T47D (cell line): ENCODE data around the gene ATP2C2.

Experiments
- DNase-seq, 2 experiments: peaks; one replicate each; pipeline versions ENCODE4 v3.0.0 to v3.0.0-alpha.2; 2011 to 2012; ENCODE audit warnings: low read depth in 1 of 2, low spot score in 1 of 2
- JUND ChIP-seq: IDR thresholded peaks from 2 replicates; pipeline ENCODE4 v1.6.1; 2012; ENCODE audit warnings: low read depth
- in situ Hi-C: cut with HindIII; loops from 2 replicates; pipeline ENCODE4 v1.10.0; 2016; ENCODE audit warnings: low sequenced_read_pairs, low pct_unique_long_range_greater_than_20kb

Gene ATP2C2

GRCh38 chr16:84368308-84368996, at the start of gene ATP2C2:
Gene ATP2C2, plus strand, starts transcription at chr16:84368538. Its CDS starts 78 bp downstream, at chr16:84368616.
- DNase-seq = peak; percentile 90 to 99
- no peak for TF ChIP-seq JUND

DNA sequence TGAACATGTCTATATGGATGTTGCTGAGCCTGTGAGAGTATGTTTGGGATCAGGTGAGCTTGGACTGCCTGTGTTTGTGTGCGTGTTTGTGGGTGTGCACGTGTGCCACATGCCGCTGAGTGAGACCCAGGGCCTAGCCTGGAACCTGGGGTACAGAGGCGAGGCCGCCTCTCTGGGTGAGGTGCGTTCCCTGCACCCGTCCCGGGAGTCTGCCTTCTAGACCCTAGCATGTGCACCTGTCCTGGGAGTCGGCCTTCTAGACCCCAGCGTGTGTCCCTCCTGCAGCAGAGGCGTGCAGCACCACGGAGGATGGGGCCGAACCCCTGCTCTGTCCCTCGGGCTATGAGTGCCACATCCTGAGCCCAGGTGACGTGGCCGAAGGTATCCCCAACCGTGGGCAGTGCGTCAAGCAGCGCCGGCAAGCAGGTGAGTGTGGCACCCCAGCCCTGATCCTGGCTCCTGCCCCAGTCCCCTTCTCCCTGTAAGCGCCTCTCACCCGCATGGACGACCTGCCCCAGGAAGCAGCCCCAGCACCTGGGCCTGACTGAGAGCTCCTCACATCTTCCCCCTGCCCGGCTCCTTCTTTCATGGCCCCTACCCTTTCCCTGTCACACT, 49.1 kb upstream of the ATP2C2 start:
- in situ Hi-C loops = no loop called here
- no peak for TF ChIP-seq JUND
- no peak for DNase-seq

More at GRCh38 chr16:84368308-84368996, at the start of gene ATP2C2:
- in situ Hi-C loops = no loop called here

DNA sequence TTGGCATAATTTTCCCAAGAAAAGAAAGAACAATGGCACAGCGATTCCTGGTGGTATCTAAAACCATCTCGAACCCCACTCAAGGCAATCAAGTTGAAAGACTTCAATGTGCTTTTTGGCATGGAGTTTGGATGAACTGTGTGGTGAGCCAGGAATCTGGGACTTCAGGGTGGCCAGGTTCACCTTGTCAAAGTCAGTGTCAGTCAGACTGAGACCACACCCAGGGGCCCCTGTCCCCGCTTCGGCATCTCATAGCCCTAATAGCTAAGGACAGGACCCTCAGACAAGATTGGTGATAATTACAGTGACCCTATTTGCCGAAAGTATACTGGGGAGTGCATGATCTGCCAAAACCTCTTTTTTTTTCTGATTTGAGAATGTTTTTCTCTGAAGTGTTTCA, 47.8 kb upstream of the ATP2C2 start:
- in situ Hi-C loops = no loop called here
- no peak for TF ChIP-seq JUND
- DNase-seq = no peak

DNA sequence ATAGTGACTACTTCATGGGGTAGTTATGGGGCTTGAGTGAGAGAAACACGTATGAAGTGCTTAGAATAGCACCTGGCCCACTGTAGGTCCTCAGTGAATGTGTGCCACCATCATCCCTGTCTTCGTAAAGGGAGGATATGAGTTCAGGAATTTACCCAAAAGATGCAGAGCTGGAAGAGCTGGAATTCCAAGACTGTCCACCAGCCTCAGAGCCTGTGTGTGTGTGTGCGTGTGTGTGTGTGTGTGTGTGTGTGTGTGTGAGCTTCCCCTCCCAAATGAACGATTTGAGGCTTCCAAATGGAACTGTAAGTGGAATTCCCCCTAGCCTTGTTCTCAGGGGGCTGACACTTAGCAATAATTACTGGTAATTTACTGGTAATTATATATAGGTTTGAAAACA, 46.4 kb upstream of the ATP2C2 start:
- TF ChIP-seq JUND = no peak
- in situ Hi-C loops = no loop called here
- DNase-seq = peak in 1 of 2 experiments; percentile 74

DNA sequence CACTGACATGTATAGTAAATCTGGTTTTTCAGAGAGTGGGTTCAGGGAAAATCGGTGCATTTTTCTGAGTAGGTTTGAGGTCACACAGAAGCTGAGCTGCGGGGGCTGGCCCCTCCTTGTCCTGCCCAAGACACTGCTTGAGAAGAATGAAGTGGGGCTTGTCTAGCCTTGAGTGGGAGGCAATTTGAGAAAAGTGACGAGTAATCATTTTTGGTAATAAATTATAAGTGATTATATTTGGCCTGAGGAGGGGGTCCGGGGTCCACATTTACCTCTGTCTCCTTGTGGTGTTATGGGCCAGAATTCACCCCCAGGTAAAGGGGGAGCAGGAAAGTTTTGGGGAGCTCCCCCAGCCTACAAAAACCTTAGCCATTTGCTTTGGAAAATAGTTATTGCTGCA, 45.6 kb upstream of the ATP2C2 start:
- in situ Hi-C loops = no loop called here
- no peak for DNase-seq
- TF ChIP-seq JUND = no peak

DNA sequence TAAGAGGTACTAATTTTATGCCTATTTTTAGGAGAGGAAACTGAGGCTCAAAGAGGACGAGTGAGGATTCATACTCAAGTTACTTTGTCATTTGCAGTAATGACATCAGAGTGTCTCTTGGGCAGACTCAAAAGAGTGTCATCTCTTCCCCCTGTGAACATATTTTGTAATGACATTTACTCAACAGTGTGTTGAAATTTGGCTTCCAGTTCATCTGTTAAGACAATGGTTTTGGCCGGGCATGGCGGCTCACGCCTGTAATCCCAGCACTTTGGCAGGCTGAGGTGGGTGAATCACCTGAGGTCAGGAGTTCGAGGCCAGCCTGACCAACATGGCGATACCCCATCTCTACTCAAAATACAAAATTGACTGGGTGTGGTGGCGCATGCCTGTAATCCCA, 44.7 kb upstream of the ATP2C2 start:
- no peak for TF ChIP-seq JUND
- in situ Hi-C loops = no loop called here
- DNase-seq = no peak

DNA sequence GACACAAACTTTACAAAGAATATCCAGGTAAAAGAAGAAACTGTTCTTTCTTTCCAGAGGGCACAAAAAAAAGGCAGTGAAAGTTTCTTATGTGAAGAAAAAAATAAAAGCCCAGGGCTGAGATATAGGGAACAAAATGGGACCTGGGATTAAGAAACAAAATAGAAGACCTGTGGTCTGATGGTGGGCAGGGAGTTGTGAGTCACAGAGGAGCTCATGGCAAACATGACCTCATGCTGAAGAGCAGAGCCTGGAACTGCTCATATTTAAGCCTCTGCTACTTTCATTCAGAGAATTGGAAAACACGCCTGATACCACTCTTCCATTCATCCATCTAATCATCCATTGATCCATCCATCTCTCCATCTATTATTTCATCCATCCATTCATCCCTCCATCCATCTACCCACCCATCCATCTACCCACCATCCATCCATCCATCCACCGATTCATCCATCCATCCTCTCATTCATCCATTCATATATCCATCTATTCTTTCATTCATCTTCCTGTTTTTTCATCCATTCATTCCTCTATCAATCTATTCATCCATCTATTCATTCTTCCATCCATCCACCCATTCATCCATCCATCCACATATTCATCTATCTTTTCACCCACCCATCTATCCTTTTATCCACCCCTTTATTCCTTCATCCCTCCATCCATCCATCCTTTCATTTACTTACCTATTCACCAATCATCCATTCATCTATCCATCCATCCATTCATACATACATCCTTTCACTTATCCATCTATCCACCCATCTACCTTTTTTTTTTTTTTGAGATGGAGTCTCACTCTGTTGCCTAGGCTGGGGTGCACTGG, 43.7 kb upstream of the ATP2C2 start:
- no peak for TF ChIP-seq JUND
- in situ Hi-C loops = no loop called here
- no peak for DNase-seq

DNA sequence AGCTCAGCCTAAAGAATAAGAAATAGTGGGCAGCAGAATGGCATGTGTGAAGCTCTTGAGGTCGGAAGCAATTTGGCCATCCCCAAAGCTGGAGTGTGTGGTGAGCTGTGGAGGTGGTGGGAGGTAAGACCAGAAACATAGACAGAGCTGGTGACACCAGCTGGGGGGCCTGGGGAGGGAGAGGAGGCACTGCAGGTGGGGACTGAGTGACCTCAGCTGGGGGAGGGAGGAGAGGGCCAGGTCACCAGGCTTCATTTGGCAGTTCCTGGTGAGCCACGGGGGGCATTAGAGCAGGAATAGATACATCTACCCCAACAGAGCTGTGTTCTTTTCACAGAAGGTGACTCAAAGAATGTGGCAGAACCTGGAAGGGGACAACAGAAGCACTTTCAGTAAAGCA, 41.8 kb upstream of the ATP2C2 start:
- no peak for TF ChIP-seq JUND
- no peak for DNase-seq
- in situ Hi-C loops = no loop called here

DNA sequence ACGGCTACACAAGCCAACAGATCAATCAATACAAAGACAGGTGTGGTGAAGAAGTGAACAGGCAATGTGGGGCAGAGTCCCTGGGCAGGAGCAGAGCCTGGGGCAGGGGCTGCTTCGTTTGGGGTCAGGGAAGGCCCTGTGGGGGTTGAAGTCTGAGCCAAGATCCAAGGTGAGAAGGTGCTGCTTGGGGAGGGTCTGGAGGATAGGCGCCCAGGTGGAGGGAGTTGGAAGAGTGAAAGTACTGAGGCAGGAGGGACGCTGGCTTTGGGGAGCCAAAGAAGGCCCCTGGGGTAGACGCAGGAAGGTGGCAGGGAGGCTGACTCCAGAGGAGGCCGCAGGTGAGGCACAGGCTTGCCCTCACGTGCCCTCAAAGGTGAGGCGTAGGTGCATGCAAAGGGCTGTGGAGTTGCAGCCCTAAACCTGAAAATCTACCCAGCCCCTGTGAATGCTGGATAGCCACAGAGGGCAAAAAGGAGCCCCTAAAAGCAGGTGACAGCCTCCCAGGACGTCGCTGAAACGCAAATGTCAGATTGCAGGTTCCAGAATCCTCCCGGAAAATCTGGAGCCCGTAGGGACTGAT, 40.3 kb upstream of the ATP2C2 start:
- TF ChIP-seq JUND = no peak
- no peak for DNase-seq
- in situ Hi-C loops = no loop called here

DNA sequence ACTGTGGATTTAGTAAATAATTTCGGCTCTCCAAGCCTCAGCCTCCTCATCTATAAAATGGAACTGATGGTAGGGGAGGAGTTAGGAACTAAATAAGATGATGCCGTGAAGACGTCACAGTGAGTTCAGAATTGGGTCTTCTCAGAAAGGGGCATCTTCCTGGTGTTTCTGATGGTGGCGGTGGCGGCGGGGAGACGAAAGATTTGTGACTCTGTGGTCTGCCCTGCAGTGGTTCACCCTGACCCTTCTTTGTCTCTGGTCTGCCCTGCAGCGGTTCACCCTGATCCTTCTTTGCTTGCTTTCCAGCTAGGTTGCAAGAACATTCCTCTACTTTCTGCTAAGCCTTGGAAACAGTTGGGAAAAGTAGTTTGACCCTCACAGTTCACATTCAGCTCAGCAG, 39.3 kb upstream of the ATP2C2 start:
- TF ChIP-seq JUND = no peak
- in situ Hi-C loops = no loop called here
- no peak for DNase-seq

DNA sequence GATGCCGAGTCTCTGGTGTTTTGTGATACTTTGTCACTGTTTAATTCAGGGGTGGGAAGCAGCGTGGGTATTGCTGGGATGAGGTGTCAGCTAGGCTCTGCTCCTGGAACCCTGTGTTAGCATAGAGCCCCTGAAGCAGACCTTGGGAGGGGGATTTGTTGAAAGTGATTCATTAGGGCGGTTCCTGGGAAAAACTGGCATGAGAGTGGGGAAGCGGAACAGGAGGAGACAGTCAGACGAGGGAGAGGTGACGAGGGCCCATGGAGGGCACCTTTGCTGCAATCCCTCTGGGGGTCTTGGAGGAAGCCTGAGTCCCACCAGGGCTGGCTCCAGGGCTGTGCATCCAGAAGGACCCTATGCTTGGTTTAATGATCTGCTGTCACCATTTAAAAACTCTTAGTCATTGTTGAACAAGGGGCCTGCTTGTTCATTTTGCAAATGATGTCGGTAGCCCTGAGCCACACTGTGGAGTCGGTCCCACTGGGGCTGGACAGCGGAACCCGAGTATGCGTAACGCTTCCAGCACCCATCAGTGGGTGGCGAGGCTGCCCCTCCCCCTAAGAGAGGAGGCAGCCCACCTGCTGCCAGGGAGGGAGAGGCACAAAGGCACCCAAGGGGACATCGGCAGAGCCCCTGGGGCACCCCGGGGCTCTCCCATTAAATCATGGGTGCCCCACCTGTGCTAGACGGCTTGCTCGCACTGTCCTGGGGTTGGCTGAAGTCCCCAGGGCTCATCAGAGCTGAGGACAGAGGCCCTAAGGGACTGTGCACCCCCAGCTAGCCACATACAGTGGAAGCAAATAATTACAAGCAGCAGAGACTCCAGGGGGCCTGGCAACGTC, 38.3 kb upstream of the ATP2C2 start:
- no peak for DNase-seq
- no peak for TF ChIP-seq JUND
- in situ Hi-C loops = no loop called here

DNA sequence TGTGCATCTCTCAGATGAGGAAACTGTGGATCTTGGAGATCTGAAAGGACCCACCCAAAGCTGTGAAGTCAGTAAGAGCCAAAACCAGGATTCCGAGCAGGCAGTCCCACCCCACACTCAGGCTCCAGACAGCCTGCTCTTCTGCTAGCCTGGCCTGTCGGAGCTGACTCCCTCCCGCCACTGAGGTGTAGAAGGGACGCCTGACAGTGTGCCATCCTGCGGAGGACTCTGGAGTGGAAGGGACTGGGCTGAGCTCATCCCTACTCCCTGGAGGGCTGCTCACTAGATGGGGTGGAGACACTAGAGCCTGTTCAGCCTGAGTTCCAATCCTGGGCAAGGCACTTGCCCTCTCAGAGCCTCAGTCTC, 37.7 kb upstream of the ATP2C2 start:
- in situ Hi-C loops = no loop called here
- TF ChIP-seq JUND = no peak
- DNase-seq = no peak
